Measurements from ENCODE around the gene BROX.

- TF ChIP-seq CTCF (IDR thresholded peaks at IDR 0.05; ENCODE audit: borderline replicate concordance, extremely low read depth, low read length, poor library complexity, severe bottlenecking) = no peak
- no peak for TF ChIP-seq EZH2 (IDR thresholded peaks at IDR 0.05; ENCODE audit: borderline replicate concordance, low read depth, low read length, severe bottlenecking)
Observed at GRCh38 chr1:222784371-222784770, 72.0 kb downstream of the BROX start.

Measured in DND-41 (cell line).